NCI-H510A (cell line): ENCODE results near the gene VIM.

ENCODE experiments used
- DNase-seq: peaks from one replicate; lab custom pipeline; 2025; lab: John Stamatoyannopoulos, UW

VIM gene

DNA sequence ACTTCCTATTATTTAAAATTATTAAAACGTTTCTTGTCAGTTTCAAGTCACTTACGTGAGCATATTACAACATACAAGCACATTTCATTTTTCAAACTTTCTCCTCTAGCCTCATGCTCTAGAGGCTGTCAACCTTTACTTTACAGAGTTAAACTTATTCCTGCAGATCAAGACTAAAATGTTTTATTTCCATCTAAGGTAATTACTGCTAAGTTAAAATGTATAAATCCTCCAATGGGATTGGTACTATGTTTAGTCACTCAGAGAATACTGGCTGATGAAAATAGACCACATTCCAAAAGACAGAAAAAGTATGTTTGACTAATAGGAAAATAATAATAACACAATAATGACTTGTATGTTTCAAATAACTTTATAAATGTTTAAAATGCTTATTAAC lies 18.2 kb upstream of the VIM start:
- DNase-seq = no peak

DNA sequence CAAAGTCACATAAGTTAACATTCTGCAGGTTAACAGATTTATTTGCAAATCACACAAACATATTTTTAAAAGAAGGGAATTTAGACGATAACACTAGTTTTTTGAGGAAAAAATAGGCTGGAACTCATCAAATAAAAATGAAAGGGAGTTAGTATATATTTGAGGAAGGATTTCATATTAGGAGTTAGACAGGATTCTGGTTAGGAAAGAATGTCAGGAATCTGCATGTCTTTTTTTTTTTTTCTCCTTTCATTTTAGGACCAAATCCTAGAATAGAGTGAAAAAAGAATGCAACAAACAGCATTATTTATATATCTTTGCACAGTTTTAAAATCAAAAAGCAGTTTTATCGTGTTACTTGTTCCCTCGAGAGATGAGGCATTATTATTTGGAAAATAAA lies 17.7 kb upstream of the VIM start:
- no peak for DNase-seq

DNA sequence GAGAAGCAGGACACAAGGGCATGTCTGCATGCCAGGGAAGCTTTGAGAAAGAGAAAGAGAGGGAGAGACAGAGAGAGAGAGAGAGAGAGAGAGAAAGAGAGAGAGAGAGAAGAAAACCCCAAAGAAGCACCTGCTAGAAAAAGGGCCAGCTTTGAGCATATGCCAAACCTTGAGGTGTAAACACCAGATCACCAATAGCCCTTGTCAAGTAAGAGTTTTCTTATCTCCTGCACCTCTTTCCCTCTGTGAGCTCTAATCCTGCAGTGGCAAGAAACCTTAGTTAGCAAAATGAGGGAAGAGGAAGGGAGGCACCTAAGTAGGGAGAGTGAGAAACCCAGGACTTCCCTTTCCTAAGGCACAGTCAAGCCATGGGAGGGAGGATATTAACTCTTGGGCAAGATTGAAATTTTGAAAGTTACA lies 15.2 kb upstream of the VIM start:
- DNase-seq = no peak

DNA sequence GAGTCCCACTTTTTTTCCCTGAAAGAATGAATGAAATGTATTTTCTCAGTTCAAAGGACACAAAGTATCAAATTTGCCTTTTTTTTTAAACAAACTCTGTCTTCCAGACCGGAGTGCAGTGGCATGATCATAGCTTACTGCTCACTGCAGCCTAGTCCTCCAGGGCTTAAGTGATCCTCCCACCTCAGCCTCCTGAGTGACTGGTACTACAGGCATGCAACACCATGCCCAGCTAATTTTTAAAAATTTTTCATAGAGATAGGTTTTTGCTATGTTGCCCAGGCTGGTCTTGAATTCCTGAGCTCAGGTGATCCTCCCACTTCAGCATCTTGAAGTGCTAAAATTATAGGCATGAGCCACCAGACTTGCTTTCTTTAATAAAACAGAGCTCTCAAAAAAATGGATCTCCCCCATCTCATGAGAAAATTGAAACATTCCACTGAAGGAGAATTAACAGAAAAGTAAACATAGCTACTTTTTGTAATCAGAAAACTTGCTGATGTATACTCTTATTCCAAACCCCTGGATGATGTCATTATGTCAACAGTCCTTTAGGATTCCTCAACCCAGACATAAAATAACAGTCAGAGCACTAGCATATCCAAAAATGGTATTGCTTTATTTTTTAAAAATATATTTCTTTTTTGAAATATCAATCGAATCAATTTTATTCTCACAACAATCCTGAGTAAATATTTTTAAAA lies 14.2 kb upstream of the VIM start:
- no peak for DNase-seq

DNA sequence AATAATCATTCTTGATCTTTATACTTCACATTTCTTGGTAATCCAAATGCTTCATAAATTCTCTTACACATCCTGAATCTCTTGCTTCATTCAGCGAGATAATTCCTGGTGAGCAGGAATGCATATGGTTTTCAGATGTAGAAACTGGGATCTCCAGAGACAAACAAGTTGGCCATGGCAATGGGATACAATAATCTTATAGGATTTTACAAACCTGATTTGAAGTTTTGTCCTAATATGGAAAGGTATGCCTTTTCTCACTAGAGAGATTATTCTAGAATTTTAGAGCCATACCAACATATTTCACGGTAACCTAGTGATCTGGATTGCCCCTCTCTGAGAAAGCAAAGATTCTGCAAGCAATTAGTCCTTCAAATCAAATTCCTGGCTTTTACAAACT lies 13.5 kb upstream of the VIM start:
- DNase-seq = no peak

DNA sequence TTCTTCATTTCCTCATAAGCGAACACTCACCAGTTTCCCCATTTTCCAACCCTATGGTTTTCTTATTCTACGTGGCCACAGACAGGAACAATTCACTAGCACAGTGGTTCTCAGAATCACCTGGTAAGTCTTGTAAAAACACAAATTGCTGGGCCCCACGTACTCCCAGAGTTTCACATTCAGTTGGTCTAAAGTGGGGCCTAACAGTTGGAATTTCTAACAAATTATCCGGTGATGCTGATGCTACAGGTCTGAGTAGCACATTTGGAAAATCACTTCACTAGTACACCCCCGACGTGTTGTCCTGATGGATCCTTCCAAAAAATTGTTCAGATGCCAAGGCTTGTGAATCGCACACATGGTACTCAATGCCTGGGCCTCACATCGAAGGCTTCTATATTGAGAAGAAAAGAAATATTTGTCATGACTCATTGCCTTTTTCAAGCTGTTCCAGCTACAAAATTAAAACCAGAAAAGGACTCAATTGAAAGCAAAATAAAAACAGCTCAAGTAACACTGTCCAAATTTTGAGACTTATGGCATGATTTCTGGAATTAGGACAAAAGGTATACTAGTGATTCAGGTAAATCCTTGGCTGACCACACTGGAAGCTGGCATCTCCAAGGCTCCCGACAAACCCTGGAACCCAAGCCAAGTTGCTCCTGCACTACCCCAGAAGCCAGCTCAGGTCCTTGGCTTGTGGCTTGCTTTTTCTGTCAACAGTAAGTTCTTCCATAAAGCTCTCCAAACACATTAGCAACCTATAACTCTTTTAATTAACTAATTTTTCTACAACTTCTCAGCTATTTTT lies 12.9 kb upstream of the VIM start:
- no peak for DNase-seq

DNA sequence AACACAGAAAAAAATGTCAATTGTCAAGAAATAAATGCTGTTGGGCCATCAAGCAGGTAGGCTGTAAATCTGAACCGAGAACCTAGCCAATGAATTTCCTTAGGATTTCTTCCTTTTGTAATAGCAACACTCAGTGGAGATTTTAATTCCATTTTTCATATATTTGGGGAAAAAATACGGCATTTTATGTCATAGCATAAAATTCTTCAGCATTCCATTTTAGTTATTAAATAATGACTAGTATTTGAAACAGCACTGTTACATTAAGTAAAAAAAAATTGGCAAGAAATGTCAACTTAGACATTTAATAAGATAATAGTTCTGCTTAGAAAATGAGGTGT lies 12.3 kb upstream of the VIM start:
- DNase-seq = no peak

DNA sequence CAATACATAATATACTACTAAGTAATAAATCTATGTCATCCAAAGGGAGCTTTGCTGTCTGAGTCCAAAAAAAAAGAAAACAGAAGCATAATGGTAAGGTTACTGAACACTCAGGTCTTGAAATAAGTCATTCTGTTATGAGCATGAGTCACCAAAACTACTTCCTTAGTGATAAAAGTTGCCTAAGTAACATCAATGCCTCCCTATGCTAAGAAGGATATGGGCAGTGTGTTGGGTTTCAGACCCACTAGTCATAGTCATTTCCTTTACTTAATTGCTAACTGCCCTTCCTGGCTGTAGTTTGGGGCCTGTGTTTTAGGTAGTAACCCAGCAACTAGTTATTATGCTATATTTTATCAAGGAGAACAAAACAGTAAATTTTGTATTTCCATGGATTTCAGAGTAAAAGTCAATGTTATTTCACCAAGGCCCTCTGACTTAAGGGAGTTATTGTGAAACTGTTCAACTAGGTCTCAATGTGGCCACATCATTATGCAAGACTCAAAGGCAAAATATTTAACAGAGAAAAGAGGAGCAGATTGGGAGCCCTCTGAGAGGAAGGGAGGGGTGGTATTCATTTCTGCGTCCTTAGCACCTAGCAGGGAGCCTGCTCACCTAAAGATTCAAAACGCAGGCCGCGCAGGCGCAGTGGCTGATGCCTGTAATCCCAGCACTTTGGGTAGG lies 11.7 kb upstream of the VIM start:
- no peak for DNase-seq

DNA sequence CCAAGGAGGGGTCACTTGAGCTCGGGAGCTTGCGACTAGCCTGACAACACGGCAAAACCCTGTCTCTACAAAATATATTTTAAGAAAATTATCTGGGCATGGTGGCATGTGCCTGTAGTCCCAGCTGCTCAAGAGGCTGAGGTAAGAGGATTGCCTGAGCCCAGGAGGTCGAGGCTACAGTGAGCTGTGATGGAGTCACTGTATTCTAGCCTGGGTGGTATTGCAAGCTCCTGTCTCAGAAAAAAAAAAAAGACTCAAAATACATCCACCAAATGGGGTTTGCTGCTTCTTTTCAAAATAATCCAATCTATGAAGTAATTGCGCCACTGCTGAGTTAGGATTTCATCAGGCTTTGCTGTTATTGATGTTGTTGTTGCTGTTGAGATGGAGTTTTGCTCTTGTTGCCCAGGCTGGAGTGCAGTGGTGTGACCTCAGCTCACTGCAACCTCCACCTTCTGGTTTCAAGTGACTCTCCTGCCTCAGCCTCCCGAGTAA lies 11.1 kb upstream of the VIM start:
- DNase-seq = no peak

DNA sequence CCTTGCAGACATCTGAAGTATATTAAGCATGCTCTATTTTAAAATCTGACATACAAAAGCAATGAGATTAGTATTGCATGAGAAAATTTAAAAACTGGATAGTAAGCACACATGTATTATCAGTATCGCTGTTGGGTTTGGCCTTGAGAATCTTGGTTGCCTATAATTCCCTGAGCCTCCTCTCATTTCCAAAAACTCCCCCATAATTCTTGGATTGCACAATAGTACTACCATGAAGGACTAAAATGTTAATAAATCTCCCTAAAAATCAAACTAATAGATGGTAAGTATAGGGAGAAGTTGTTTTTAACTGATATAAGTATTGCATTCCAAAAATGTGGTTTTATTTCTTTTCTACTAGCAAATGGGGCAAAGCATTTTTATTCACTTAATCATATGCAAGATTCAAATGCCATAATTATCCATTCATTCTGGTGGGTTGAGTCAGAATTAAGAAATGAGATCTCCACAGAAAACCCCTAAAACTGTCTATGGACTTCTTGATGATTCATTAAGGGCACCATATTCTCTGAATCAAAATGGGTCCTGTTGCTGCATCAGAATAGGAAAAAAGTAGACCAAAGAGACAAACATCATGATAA lies 10.3 kb upstream of the VIM start:
- DNase-seq = no peak

DNA sequence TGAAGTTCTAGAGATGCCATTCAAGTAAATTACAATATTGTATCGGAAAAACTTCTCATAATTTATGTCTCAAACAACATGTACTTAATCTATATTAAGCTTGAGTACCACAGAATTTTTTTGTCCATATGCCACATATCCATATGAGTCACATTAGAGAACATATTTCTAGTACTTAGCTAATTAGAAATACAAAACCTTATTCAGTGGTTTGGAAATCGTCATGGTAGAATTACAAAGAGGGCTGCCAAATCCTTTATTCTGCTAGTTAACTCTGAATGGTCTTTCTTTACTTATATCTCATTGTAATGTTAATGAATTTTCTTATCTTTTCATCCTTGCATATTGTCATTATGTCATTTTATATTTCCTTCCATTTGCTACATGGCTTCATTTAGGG lies 9.0 kb upstream of the VIM start:
- no peak for DNase-seq

DNA sequence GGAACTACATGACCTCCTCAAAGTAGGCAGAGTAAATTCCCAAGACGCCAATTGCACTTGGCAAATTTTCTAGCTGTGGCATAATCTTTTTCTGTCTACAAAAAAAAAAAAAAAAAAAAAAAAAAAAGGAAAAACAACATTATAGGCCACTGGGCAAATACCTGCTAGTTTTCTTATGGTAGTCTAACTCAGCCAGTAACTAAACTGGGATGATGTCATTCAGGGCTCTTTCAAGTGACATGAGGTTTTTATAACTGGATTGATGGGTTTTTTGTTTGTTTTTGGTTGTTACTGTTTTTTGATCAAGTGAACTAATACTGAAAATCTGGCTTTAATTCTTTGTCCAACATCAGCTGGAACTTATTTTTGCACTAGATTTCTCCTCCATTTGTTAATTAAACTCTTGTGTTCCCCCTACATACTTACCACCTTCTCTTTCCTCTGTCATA lies 7.4 kb upstream of the VIM start:
- no peak for DNase-seq

DNA sequence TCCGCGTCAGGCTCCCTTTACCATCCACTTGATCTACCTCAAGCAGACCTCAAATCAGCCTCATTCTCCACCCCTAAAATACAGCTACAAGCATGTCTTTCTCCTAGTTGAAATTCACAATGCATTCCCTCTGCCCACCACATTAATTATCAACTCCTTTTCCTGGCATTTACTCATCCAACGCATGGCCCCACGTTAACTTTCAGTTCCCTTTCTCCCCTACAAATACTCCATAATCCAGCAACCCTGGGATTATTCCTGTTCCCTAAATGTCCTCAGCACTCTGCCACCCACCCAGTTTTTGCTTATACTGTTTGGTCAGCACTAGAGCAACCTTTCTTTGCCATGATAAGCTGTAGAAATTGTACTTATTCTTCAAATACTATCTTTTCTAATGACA lies 5.7 kb upstream of the VIM start:
- DNase-seq = no peak

DNA sequence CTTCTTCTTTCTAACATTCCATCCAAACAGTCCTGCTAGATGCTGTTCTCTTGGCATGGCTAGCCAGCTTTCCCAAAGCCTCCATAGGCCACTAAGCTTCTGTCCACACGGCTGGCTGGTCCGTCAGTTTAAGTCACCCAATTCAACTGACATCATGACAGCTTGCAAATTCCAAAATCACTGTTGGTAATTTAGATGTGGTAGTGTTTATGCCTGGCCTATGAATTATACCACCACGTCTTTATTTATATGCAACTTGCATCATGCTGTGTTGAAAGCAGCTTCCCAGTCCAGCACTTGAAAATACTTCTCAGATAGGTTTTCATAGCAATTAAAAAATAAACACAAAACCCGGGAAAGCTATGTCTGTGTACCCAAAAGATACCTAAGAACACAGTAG lies 2.2 kb upstream of the VIM start:
- no peak for DNase-seq

DNA sequence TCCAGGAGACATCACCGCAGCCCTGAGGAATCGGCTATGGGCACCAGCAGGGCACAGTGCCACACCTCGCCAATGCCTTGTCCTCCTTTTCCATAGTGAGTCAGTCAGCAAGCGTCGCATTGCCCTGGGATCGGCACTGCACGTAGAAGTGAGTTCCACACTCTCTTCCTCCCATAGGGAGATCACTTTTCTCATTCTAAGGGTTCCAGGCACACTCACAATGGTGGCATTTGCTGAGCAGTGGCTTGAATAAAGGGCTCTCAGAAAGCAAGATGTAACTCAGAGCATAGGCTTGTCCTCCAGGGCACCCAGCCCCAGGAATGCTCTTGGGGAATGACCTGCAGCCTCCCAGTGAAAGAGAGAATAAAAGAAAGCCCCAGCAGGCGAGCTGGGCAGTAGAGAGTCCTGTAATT lies 1.1 kb upstream of the VIM start:
- DNase-seq = no peak

DNA sequence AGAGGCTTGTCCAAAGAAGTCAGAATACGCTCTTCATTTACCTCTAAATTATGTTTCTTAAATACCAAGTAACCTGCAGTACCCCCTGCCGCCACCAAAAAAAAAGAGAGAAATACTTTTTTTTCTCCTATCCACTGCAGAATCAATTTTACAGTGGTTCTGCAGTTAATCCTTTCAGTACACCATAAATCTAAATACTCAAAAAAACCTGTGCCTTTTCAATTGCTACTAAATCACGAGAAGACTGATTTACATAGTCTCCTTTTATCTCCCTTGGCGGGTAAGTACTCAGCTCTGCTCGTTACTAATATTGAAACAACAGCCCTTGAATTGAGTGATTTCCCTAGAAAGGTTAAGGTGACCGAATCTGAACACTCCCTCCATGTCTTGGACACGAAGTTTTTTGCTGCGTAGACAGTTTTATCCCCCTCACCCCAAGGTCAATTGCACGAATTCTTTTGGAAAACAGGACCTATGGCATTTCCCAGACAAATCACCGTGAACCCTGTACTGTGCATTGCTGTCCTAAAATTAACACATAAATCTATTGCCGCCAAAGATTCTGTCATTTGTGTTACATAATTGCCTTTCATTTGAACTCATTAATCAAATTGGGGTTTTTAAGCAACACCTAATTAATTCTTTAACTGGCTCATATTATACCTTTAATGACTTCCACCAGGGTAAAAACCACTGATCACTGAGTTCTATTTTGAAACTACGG lies 512 bp upstream of the VIM start:
- DNase-seq = no peak

DNA sequence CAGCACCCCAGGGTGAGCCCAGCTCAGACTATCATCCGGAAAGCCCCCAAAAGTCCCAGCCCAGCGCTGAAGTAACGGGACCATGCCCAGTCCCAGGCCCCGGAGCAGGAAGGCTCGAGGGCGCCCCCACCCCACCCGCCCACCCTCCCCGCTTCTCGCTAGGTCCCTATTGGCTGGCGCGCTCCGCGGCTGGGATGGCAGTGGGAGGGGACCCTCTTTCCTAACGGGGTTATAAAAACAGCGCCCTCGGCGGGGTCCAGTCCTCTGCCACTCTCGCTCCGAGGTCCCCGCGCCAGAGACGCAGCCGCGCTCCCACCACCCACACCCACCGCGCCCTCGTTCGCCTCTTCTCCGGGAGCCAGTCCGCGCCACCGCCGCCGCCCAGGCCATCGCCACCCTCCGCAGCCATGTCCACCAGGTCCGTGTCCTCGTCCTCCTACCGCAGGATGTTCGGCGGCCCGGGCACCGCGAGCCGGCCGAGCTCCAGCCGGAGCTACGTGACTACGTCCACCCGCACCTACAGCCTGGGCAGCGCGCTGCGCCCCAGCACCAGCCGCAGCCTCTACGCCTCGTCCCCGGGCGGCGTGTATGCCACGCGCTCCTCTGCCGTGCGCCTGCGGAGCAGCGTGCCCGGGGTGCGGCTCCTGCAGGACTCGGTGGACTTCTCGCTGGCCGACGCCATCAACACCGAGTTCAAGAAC lies 1.1 kb downstream of the VIM start:
- no peak for DNase-seq

DNA sequence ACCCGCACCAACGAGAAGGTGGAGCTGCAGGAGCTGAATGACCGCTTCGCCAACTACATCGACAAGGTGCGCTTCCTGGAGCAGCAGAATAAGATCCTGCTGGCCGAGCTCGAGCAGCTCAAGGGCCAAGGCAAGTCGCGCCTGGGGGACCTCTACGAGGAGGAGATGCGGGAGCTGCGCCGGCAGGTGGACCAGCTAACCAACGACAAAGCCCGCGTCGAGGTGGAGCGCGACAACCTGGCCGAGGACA lies 1.6 kb downstream of the VIM start:
- DNase-seq = no peak

DNA sequence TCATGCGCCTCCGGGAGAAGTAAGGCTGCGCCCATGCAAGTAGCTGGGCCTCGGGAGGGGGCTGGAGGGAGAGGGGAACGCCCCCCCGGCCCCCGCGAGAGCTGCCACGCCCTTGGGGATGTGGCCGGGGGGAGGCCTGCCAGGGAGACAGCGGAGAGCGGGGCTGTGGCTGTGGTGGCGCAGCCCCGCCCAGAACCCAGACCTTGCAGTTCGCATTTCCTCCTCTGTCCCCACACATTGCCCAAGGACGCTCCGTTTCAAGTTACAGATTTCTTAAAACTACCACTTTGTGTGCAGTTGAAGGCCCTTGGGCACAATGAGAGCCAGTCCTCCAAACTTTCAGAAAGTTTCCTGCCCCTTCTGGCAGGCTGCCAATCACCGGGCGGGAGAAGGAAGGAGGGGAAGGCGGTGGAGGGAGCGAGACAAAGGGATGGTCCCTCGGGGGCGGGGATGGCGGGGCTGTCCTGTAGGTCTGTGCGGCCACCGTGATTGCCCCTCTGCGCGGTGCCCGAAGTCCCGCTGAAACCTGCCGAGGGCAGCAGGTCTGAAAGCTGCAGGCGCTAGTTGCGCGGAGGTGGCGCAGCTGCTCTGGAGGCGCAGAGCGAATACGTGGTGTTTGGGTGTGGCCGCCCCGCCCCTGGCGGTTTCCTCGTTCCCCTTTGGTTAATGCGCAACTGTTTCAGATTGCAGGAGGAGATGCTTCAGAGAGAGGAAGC lies 2.1 kb downstream of the VIM start:
- DNase-seq = peak; percentile 53

DNA sequence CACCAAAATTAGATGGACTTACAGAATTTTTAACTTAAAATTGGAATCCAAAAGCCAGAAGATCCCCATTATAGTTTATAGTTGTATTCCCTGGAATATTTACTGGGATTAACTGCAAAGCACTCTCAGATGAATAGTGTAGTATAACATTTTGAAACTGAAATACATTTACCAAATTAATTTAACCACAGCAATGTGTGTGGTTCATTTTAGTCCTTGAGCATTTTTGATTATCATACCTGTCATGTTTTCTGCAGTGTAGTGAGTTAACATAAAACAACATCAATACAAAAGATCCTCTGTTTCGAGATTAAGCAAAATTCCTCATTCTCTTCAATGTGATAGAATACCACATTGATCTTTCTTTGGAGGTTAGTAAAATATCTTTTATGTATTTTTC lies 3.7 kb downstream of the VIM start:
- DNase-seq = no peak
